HG02763 (cell line): ENCODE results near the gene GALNT18.

Experiments
- ATAC-seq: cut with Tn5 transposase; IDR thresholded peaks from one replicate; pipeline ENCODE4 v1.9.1; 2021; ENCODE audit warnings: mild to moderate bottlenecking, moderate library complexity; ENCODE audit not compliant: unreplicated experiment

GALNT18 gene

DNA sequence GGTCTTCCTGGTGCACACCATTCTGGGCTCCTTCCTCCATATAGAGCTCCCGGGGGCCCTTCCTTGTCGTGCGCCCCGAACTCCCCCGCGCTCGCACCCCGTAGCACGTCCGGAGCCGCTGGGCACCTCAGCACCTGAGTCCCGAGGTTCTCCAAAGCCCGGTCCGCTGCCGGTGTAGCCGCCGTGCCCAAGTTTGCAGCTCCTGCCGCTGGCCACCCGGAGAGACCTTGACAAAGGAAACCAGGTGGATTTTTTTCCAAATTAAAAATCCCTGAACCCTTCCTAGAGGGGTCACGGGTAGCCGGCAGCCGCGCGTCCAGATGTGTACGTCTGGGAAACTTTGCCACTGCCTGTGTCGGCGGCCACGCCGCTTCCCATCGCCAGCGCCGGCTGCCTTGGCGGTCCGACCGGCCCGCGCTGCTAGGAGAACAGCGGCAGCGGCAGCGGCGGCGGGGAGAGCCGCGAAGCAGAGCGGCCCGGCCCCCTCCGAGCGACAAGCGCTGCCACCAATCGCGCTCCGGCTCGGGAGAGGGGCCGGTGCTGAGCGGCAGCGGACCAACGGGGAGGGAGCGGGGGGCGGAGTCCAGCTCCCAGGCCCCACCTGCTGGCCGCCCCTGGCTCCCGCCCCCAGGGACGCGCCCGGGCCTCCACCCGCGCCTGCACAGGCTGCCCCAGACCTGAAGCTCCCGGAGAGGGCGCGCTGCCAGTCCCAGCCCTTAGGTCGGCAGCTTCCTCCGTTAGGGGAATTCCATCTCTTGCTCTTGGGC is at the start of gene GALNT18:
TSS of gene GALNT18 (minus strand) at position 433 of the 767 bp plus-strand sequence.
- peak; percentile 96 for ATAC-seq

DNA sequence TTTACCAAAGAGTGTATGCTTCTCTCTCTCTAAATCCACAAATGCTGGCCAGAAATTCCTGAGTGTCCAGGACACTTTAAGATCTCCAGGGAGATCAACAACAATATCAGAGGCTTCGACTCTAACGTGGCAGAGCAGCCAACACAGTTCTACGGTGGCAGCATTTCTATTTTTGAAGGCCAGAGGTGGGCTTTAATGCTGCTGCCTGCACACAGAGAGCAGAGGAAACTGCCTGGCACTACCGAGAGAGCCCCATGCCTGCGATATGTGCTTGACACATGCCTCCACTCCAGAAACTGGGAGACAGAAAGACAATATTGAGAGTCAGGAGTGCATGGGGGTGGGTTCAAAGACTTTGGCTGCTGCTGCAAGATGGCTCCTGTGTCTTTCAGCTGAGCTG is 48.8 kb upstream of the GALNT18 start:
- no peak for ATAC-seq

GRCh38 chr11:11669233-11669846 is 47.5 kb upstream of the GALNT18 start:
- no peak for ATAC-seq

DNA sequence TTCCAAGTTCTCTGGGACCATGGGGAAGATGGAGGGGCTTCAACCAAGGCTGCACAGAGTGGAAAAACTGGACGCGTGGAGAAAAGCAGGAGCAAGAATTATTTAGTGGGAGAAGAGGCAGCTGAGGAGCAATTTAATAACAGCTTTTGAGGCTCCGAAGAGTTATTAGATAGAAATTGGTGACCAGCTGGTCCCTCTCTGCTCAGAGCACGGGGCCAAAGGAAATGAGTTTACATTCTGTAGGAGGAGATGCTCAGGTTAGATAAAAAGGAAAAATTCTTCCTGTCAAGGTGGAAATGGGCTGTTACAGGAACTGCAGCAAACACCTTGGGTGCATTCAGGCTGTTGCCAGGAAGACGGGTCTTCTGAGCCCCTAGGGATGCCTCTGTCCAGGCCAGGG is 47.0 kb upstream of the GALNT18 start:
- ATAC-seq, result no peak

GRCh38 chr11:11668274-11668673 is 46.5 kb upstream of the GALNT18 start:
- no peak for ATAC-seq

GRCh38 chr11:11667056-11667455 is 45.3 kb upstream of the GALNT18 start:
- ATAC-seq, result no peak

GRCh38 chr11:11665407-11665806 is 43.6 kb upstream of the GALNT18 start:
- ATAC-seq, result no peak

DNA sequence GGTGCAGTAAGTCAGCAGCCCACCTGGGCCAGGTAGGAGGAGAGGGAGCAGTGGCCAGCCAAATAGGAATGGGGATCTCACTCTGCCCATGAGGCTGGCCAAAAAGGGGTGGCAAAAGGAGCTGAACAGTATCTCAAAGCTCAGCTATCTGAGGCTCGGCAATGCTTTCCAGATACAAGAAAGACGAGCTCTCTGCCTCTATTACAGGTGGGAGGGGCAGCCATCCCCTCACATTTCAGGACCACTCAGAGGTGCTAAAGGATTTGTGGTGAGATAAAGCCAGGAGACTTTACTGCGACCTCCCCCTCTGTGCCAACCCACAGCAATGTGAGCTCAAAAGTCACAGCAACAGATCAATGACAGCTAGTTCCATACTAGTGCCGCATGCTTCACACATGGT is 42.1 kb upstream of the GALNT18 start:
- no peak for ATAC-seq

GRCh38 chr11:11662578-11662977 is 40.8 kb upstream of the GALNT18 start:
- ATAC-seq, result no peak

- no peak for ATAC-seq
These were observed 39.7 kb upstream of the GALNT18 start for GRCh38 chr11:11661326-11662040.

DNA sequence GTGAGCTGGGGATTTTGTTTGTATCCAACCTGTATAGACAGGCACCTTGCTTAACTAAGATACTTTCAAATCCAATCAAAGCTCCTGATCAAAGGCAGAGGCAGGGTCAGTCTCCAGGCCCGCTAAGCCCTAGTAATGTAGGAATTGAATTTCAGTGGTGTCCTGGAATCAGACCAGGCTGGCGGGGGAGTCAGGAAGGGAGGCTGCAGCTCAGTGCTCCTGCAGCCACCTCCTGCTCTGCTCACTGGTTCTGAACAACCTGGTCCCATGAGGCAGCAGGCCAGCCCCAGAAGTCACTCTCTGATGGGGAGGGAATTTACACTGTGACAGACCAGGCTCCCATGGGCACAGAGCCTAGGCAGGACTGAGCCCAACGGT is 38.5 kb upstream of the GALNT18 start:
- no peak for ATAC-seq

DNA sequence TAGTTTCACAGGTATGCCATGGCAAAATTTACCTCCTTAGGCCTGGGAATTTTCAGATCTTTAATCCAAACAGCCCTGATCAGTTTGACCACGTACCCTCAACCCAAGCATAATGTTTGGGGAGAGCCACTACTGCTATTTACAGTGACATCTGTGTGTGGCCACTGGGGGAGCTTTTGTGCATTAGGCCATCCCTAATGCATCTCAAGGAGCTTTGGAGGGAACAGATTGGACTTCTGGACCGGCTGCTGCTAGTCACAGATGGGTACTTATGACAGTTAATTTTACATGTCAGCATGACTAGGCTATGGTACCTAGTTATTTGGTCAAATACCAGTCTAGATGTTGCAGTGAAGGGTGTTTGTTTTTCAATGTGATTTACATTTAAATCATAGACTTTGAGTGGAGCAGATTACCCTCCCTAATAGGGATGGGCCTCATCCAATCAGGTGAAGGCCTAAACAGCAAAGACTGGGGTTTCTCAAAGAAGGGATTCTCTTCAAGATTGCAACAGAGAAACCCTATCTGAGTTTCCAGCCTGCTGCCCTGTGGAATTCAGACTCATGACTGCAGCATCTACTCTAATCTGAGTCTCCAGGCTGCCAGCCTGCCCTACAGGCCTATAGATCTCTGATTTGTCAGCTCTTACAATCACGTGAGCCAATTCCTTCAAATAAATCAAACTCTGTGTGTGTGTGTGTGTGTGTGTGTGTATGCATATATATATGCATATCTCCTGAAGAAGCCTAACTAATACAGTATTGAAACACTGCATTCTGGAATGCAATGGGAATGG is 38.0 kb upstream of the GALNT18 start:
- no peak for ATAC-seq

- ATAC-seq, result no peak
These were observed 35.6 kb upstream of the GALNT18 start for GRCh38 chr11:11657218-11657955.

GRCh38 chr11:11641581-11641980 is 19.8 kb upstream of the GALNT18 start:
- ATAC-seq, result no peak

- ATAC-seq, result no peak
These were observed 19.2 kb upstream of the GALNT18 start for GRCh38 chr11:11640996-11641395.

- ATAC-seq, result no peak
These were observed 18.3 kb upstream of the GALNT18 start for GRCh38 chr11:11640152-11640551.

DNA sequence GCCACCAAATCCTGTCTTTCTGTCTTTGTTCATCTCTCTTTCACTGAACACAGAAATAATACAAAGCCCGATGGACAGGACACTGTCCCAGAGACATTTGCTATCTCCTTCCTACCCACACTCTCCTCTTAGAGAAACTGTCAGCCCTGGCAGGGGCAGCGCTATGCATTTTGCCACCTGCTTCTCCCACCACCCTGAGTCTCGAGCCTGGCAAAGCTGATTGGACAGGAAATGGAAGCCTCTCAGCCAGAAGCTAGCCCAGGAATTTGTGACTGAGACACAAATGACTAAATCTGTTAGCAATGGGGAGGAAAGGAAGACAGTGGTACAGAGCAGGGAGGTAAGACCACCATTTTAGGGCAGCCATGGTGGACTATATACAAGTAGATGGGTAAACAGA is 14.9 kb upstream of the GALNT18 start:
- no peak for ATAC-seq

DNA sequence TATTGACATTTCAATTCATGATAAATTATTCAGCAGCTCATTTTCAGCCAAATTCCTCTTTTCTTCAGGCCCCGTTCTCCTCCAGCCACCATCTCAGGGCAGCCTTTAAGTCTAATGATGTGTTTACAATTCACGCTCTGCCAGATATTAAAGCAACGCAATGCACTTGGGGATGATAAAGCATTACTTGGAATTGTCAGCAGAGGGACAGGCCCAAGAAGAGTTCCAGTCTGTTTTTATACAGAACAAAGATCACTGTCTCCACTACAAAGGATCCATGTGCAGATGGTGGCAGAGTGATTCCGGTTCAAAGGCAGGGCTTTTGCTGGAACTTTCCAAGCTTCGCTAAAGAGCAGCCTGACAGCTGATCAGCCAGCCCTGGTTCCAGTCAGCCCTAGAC is 13.6 kb upstream of the GALNT18 start:
- no peak for ATAC-seq

DNA sequence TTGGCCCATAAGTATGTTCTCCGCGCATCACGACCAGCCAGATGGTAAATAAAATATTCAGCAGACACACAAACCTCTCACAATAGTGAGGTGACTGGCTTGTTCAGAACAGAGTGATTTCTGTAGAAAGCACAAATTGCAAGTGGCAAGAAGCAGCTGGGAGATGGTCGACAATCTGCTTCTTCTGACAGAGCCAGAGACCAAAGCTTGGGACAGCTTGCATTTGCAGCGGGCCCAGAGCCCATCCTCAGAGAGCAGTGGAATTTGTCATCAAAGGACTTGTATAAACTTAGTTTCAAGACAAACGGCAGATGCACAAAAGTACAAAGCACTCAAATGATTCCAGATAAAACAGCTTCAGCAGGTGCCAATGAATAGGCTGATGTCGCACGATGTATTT is 7.6 kb upstream of the GALNT18 start:
- ATAC-seq, result no peak

DNA sequence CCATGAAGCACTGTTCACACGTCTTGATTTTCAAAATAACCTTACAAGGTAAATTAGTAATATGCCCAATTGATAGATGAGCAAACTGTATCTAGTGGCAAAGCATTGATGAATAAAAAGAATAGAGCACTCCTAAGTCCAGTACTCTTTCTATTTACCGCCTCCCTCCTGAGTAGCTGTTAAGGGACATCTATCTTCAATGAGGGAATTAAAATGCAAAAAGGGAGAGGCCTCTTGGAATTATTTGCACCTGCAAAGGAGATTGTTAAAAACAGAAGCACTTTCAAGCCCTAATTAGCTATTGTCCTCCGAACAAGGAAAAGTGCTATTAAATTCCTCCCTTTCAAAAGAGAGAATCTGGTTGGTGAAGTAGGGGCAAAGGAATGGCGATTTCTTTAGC is 6.8 kb upstream of the GALNT18 start:
- no peak for ATAC-seq

DNA sequence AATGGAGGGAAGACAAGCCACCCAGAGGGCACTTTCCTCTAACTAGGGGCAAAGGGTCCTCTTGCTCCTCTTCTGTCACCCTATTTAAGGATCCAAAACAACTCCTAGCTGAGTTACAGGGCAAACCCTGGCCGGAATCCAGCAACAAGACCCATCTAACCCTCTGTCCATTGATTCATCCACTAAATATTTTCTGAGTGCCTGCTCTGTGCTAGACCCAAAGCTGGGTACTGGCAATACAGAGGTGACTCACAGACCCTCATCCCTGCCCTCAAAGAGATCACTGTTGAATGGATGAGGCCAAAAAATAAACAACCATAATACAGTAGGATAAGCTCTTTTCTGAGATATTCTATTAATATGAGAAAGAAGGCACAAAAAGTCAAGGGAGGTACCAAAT is 4.3 kb upstream of the GALNT18 start:
- ATAC-seq, result no peak
